ENCODE results near the gene MEOX1.

The MEOX1 gene

DNA sequence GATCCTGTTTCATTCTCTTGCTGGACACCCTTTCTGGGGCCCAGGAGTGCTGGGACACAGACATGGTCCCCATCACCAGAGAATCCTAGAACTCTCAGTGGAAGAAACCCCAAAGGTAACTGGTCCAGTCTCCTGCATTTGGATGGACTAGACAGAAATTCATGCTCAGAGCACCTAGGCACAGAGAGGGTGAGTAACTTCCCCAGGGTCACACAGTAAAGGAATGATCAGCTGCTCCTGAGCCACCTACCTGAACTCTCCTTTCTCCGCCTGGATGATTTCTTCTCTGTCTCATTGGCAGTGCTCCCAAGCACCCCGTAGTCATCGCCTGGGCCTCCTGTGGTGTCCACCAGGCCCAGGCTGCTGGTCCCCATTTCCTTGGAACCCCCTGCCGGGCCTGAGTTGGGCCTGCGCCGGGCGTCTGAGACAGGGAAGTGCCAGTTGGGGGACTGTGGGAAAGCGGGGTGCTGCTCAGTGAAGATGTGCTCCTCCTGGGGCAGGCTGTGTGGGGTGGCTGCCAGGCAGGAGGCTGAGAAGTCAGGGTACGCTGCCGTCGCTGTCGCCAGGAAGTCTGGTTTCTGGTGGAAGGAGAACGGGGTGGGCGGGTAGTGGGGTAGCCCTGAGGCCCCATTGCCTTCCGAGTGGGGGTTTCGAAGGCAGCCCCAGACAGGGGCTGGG lies 767 bp downstream of the MEOX1 start:
- no peak overlapping the region for H3K4me2 ChIP-seq
- no peaks in the 10 kb centered on the region for H4K20me1 ChIP-seq
- no peak overlapping the region for H3K9ac ChIP-seq
- no peak overlapping the region for H3K27ac ChIP-seq
- H3K4me1 ChIP-seq, result peaks cover 18% of the 10 kb centered on the region
- H3K36me3 ChIP-seq, result no peaks in the 10 kb centered on the region
- TF ChIP-seq Cebpa-rat (IDR thresholded peaks at IDR 0.05), result no peak
- H3K9me3 ChIP-seq, result no peaks in the 10 kb centered on the region
- H3K4me3 ChIP-seq, result no peak overlapping the region
- no peaks in the 10 kb centered on the region for H3K27me3 ChIP-seq

DNA sequence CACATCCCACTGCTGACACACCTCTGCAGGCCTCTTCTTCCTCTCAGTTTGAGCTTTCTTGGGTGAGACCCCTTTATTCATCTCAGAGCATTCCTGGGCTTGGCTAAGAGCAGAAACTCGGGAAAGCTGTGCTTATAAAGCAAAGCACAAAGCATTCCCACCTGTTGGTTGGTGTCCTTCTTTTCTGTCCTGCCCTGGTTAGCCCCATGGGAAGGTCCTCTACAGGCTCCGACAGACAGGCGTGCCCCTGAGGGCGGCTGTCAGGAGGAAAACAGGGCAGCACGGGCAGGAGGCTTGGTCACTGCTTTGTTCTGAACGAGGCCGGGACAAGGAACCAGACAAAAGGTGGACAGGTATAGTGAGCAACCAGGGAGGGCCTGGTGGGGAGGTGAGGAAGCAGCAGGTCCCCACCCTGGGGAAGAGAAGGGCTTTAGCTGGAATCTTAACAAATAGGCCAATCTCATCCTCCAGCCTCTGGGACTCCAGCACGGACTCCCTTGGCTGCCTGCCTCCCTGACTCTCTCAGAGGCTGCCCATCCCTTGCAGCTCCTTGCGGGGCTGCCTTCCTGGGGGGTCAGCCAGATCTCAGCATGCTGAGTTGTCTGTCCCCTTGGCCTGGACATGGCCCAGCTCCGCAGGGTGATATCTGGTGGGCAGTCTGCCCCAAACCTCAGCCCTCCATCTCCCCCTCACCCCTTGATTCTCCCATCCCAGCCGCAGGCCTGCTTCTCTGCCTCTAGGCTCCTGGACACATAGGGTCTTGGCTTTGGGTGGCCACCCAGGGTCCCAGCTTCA lies 1.7 kb downstream of the MEOX1 start:
- no peaks in the 10 kb centered on the region for H3K9me3 ChIP-seq
- H3K36me3 ChIP-seq, result no peaks in the 10 kb centered on the region
- no peak overlapping the region for H3K9ac ChIP-seq
- no peaks in the 10 kb centered on the region for H3K27me3 ChIP-seq
- peaks cover 18% of the 10 kb centered on the region for H3K4me1 ChIP-seq
- H3K4me3 ChIP-seq, result no peak overlapping the region
- no peak overlapping the region for H3K27ac ChIP-seq
- no peak overlapping the region for H3K4me2 ChIP-seq
- H4K20me1 ChIP-seq, result no peaks in the 10 kb centered on the region
- no peak for TF ChIP-seq Cebpa-rat (IDR thresholded peaks at IDR 0.05)

DNA sequence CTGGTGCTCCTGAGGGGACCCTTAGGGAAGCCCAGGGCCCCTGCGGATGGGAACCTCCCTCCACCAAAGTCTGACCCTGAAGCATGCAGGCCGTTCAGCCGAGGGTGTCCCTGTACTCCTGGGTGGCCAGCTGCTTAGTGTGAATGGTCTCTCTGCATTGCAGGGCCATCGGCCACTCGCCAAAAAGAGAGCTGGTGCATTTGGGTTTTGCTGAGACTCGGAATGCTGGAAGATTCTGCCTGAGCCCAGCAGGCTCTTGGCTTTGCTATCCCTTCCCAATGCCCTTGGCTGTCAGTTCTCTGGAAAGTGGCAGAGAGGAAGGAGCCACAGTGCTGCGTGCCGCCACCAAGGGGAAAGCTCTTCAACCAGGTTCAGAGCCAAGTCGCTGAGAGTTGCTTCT lies 2.8 kb downstream of the MEOX1 start:
- peaks cover 19% of the 10 kb centered on the region for H3K4me1 ChIP-seq
- H3K4me3 ChIP-seq, result no peak overlapping the region
- no peaks in the 10 kb centered on the region for H4K20me1 ChIP-seq
- no peak overlapping the region for H3K27ac ChIP-seq
- H3K4me2 ChIP-seq, result no peak overlapping the region
- TF ChIP-seq Cebpa-rat (IDR thresholded peaks at IDR 0.05), result no peak
- no peaks in the 10 kb centered on the region for H3K9me3 ChIP-seq
- no peaks in the 10 kb centered on the region for H3K36me3 ChIP-seq
- H3K9ac ChIP-seq, result no peak overlapping the region
- H3K27me3 ChIP-seq, result no peaks in the 10 kb centered on the region

DNA sequence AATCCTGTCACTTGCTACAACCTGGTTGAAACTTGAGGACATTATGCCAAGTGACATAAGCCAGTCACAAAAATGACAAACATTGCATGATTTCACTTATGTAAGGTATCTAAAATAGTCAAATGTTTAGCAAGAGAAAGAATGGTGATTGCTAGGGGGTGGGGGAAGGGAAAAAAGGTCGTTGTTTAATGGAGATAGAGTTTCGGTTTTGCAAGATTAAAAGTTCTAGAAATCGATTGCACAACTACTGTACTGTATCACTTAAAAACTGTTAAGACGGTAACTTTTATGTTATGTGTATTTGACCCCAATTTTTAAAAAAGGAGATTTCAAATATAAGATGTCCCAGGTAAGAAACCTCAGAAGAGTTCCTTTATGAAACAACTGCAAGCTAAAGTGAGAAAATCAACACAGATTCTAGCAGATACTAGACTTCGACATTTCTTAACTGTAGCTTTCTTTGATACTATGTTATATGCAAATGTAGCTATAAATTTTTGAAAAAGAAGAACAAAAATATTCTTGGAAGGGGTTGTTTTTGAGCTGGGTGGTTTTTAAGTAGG lies 5.9 kb downstream of the MEOX1 start:
- TF ChIP-seq Cebpa-rat (IDR thresholded peaks at IDR 0.05), result no peak
- H3K4me2 ChIP-seq, result no peak overlapping the region
- H3K4me3 ChIP-seq, result no peak overlapping the region
- peaks cover 7% of the 10 kb centered on the region for H3K4me1 ChIP-seq
- no peaks in the 10 kb centered on the region for H4K20me1 ChIP-seq
- no peak overlapping the region for H3K27ac ChIP-seq
- H3K36me3 ChIP-seq, result no peaks in the 10 kb centered on the region
- no peaks in the 10 kb centered on the region for H3K9me3 ChIP-seq
- no peak overlapping the region for H3K9ac ChIP-seq
- H3K27me3 ChIP-seq, result no peaks in the 10 kb centered on the region

DNA sequence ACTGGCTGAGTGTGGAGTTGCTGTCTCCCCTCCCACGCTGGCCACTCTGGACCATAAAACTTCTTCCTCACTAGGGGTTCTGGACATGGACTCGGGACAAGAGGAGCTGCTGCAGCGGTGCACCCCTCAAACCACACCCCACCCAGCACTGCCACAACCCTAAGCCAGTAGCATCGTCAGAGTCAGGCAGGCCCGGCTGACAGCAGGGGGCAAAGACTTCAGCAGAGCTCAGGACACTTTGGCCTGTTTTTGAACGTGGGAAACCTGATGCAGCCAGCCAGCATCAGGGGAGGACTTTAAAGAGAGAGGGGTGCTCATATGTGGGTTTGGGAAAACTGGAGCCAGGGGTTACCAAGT lies 9.6 kb downstream of the MEOX1 start:
- no peaks in the 10 kb centered on the region for H3K27me3 ChIP-seq
- H3K27ac ChIP-seq, result no peak overlapping the region
- no peaks in the 10 kb centered on the region for H3K36me3 ChIP-seq
- TF ChIP-seq Cebpa-rat (IDR thresholded peaks at IDR 0.05), result no peak
- H4K20me1 ChIP-seq, result no peaks in the 10 kb centered on the region
- no peak overlapping the region for H3K4me2 ChIP-seq
- H3K9me3 ChIP-seq, result no peaks in the 10 kb centered on the region
- no peak overlapping the region for H3K9ac ChIP-seq
- H3K4me3 ChIP-seq, result no peak overlapping the region
- peaks cover 7% of the 10 kb centered on the region for H3K4me1 ChIP-seq

DNA sequence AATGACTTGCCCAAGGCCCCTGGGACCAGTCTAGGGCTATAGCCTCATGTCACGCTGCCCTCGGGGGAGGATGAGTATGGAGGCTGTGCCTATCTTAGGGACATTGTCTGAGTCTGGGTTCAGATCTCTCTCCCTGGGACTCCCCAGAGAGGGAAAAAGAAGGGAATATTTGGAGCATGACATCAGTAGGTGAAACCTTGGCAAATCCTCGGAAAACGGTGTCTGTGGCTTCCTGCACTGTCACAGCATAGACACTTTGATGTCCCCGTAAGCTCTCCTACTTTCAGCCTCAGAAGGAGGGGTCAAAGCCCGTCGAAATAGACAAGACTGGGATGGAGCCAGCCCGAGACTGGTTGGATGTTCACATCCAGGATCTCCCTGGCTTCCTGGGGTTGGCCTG lies 11.3 kb downstream of the MEOX1 start:
- H3K4me1 ChIP-seq, result peaks cover 7% of the 10 kb centered on the region
- peaks cover 4% of the 10 kb centered on the region; the same call in 1 of the 2 replicates for H3K9me3 ChIP-seq
- no peak overlapping the region for H3K4me2 ChIP-seq
- no peaks in the 10 kb centered on the region for H3K36me3 ChIP-seq
- no peak overlapping the region for H3K27ac ChIP-seq
- no peak for TF ChIP-seq Cebpa-rat (IDR thresholded peaks at IDR 0.05)
- peaks cover 15% of the 10 kb centered on the region for H3K27me3 ChIP-seq
- H3K9ac ChIP-seq, result no peak overlapping the region
- H4K20me1 ChIP-seq, result no peaks in the 10 kb centered on the region
- H3K4me3 ChIP-seq, result no peak overlapping the region

DNA sequence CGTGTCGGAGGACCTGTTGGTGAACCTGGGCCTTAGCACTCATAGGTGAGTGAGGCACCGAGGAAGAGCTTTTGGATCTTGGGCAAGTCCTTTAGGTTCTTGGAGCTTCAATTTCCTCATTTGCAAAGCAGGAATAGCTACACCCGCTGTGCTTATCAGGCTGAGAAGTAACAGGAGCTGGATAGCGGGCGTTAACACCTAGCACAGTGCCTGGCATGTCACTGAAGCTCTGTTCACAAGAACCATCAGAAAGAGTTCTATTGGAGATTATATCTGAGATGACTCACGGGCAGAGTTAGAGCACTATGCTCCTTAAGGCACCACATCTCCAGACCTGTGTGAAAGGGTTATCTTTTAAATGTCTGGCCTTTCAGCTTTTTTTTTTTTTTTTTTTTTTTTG lies 12.8 kb downstream of the MEOX1 start:
- peaks cover 5% of the 10 kb centered on the region for H3K4me1 ChIP-seq
- peaks cover 4% of the 10 kb centered on the region; the same call in 1 of the 2 replicates for H3K9me3 ChIP-seq
- peaks cover 16% of the 10 kb centered on the region for H3K27me3 ChIP-seq
- no peak overlapping the region for H3K9ac ChIP-seq
- no peak overlapping the region for H3K4me3 ChIP-seq
- no peaks in the 10 kb centered on the region for H4K20me1 ChIP-seq
- H3K4me2 ChIP-seq, result no peak overlapping the region
- no peak for TF ChIP-seq Cebpa-rat (IDR thresholded peaks at IDR 0.05)
- H3K36me3 ChIP-seq, result no peaks in the 10 kb centered on the region
- H3K27ac ChIP-seq, result no peak overlapping the region

DNA sequence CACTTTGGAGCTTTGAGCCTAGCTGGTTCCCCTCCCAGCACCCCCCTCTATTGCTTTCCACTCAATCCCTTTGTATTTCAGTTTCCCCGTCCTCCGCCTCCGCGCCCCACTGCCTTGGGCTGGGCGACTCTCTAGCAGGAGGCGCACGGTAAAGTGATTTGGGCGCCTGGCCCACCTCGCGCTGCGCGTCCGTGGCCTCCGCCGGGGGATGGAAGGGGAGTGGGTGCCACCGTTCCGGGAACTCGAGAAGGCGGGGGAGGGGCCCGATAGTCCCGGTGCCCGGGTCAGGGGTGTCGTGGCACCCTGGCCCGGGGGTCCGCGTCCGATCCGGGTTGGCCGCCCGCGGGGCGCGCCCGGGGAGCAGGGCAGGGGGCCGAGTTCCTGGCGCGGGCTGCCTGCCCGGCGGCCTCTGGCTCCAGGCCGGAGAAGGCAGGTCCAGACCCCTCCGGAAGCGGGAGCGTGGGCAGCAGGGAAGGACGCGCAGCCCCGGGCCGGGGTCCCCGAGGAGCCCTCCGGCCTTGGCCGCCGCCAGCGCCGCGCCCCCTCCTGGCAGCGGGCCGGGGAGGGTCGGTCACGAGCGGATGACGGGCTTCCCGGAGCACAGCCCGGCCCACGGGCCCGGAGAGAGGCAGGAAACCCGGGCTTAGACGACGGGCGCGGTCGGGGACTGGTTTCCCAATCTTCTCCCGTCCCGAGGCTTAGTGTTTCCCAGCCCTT lies 15.8 kb downstream of the MEOX1 start:
- Histone ChIP-seq H3K27ac (no peak overlapping the region), H4K20me1 (no peaks in the 10 kb centered on the region), H3K36me3 (no peaks in the 10 kb centered on the region), H3K9me3 (peaks cover 4% of the 10 kb centered on the region; the same call in 1 of the 2 replicates), H3K27me3 (peaks cover 16% of the 10 kb centered on the region), H3K4me3 (no peak overlapping the region), H3K9ac (no peak overlapping the region), H3K4me2 (no peak overlapping the region), H3K4me1 (peaks cover 7% of the 10 kb centered on the region)
- TF ChIP-seq Cebpa-rat (IDR thresholded peaks at IDR 0.05), result no peak

DNA sequence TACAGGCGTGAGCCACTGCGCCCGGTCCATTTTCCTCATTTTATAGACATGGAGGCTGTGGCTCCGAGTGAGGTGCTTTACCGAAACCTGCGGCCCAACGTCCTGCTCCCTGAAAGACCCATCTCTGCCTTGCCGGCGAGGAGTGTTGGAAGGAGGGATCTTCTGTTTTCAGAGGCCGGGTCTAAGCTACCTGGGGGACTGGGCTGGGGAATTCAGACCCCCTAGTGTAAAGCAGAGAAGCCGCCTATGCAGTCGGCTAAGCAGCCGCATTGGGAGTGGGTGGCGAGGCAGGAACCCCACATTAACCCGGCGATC lies 16.3 kb downstream of the MEOX1 start:
- Histone ChIP-seq H3K9me3 (peaks cover 4% of the 10 kb centered on the region; the same call in 1 of the 2 replicates), H3K4me3 (no peak overlapping the region), H3K36me3 (no peaks in the 10 kb centered on the region), H3K9ac (no peak overlapping the region), H3K4me1 (peaks cover 8% of the 10 kb centered on the region), H3K27ac (no peak overlapping the region), H3K27me3 (peaks cover 16% of the 10 kb centered on the region), H3K4me2 (no peak overlapping the region), H4K20me1 (no peaks in the 10 kb centered on the region)
- no peak for TF ChIP-seq Cebpa-rat (IDR thresholded peaks at IDR 0.05)

DNA sequence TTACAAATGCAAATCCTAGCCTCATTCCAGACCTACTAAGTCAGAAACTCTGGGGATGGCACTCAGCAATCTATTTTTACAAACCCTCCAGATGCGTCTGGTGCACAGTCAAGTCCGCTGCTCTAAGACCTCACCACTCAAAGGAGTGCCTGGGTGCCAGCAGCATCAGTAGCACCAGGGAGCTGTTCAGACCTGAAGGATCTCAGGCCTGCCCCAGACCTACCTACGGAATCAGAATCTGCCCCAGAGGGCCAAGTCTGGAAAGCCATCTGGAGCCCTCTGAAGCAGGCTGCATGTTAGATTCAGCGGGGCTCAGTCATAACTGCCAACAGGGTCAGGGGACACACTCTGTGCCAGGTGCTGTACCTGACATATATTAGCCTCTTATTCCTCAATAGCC lies 17.6 kb downstream of the MEOX1 start:
- Histone ChIP-seq H3K27me3 (peaks cover 16% of the 10 kb centered on the region), H3K9ac (no peak overlapping the region), H3K4me3 (no peak overlapping the region), H3K4me2 (no peak overlapping the region), H3K4me1 (peaks cover 8% of the 10 kb centered on the region), H3K27ac (no peak overlapping the region), H3K9me3 (peaks cover 4% of the 10 kb centered on the region; the same call in 1 of the 2 replicates), H3K36me3 (no peaks in the 10 kb centered on the region), H4K20me1 (no peaks in the 10 kb centered on the region)
- no peak for TF ChIP-seq Cebpa-rat (IDR thresholded peaks at IDR 0.05)

Measured in BLaER1 (cell line).